H1 (cell line): ENCODE data around the gene BCAS1.

ENCODE experiments used
- CEBPB ChIP-seq: IDR thresholded peaks from 2 replicates; pipeline ENCODE4 v1.6.1; 2012; ENCODE audit warnings: low read depth, low read length
- NRF1 ChIP-seq: IDR thresholded peaks from 2 replicates; pipeline ENCODE4 v1.6.1; 2011; ENCODE audit warnings: mild to moderate bottlenecking, low read depth, low read length, improper control_type of control experiment
- PHF8 ChIP-seq: fragments of 200-600 bp; sonication (generic); conservative IDR thresholded peaks from 2 replicates; pipeline ENCODE4 v1.7.1; 2012; ENCODE audit warnings: low read depth, mild to moderate bottlenecking, inconsistent platforms, low read length, moderate library complexity
- POLR2A ChIP-seq, 2 experiments: IDR thresholded peaks; 1 replicate in 1 of 2; 2 replicates in 1 of 2; pipeline ENCODE4 v1.6.1; 2011; ENCODE audit warnings: low read depth in 2 of 2, low read length in 2 of 2, mild to moderate bottlenecking in 2 of 2; ENCODE audit errors: control extremely low read depth in 1 of 2
- POLR2AphosphoS5 ChIP-seq: IDR thresholded peaks from 2 replicates; pipeline ENCODE4 v1.6.1; 2011; ENCODE audit warnings: low read depth, low read length
- RNF2 ChIP-seq: fragments of 200-900, 300-1000 bp; sonication (generic); IDR thresholded peaks from 2 replicates; pipeline ENCODE4 v1.7.1; 2016; ENCODE audit warnings: borderline replicate concordance, low read depth, mild to moderate bottlenecking, antibody characterized with exemption, low read length; ENCODE audit not compliant: poor library complexity, severe bottlenecking; ENCODE audit errors: missing control alignments
- SIN3A ChIP-seq, 2 experiments: IDR thresholded peaks in 1 of 2; conservative IDR thresholded peaks in 1 of 2; 2 replicates each; pipeline ENCODE4 v1.6.1; 2011 to 2012; ENCODE audit warnings: low read length in 2 of 2, improper control_type of control experiment in 1 of 2, low read depth in 1 of 2, mild to moderate bottlenecking in 1 of 2
- SP4 ChIP-seq: IDR thresholded peaks from 2 replicates; pipeline ENCODE4 v1.6.1; 2012; ENCODE audit warnings: low read length, inconsistent platforms
- TAF1 ChIP-seq: IDR thresholded peaks from 2 replicates; pipeline ENCODE4 v1.6.1; 2011; ENCODE audit warnings: mild to moderate bottlenecking, low read depth, low read length
- TBP ChIP-seq: IDR thresholded peaks from 2 replicates; pipeline ENCODE4 v1.6.1; 2011; ENCODE audit warnings: low read depth, low read length, improper control_type of control experiment
- YY1 ChIP-seq: IDR thresholded peaks from 2 replicates; pipeline ENCODE4 v1.6.1; 2011; ENCODE audit warnings: low read depth, mild to moderate bottlenecking, low read length
- TF ChIP-seq, protein P1 (sequence below), 3 experiments: IDR thresholded peaks; 1 replicate in 2 of 3; 2 replicates in 1 of 3; pipeline versions ENCODE4 v1.5.1 to v1.6.1; 2011; ENCODE audit warnings: low read length in 3 of 3, mild to moderate bottlenecking in 3 of 3, inconsistent platforms in 2 of 3, low read depth in 1 of 3, moderate library complexity in 1 of 3; ENCODE audit not compliant: insufficient read depth in 1 of 3; ENCODE audit errors: control extremely low read depth in 1 of 3

DNA sequence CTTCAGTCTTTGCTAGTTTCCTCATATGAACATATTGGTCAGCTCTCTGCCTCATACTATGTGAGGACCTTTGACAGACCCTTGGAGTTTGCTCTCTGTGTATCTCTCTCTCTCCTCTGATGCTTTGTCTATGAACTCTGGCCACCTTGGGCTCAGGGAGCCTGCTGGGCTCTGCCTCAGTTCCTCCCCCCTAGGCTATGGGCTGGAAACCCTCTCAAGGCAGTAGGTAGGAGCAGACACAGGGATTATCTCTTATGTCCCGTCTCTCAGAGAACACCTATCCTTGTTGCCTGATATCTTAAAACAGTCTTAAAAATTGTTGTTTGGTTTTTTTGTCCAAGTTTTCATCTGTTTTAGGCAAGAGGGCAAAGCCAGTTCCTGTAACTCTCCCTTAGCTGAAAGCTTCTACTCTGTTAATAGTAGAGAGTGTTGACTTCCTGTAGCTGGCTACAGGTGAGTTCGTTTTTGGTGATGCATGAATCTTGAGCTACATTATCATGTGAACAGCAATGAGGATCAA is 68.3 kb downstream of the BCAS1 start:
- TF ChIP-seq PHF8 (no peak), POLR2AphosphoS5 (no peak), NRF1 (no peak), TBP (no peak), POLR2A (IDR thresholded peaks at IDR 0.05; ENCODE audit: control extremely low read depth in 1 of 2, low read depth in 2 of 2, low read length in 2 of 2) (no peak), YY1 (no peak), RNF2 (no peak), TAF1 (no peak), SP4 (no peak), CEBPB (no peak), SIN3A (conservative IDR thresholded peaks at IDR 0.05 in 1 of 2, IDR thresholded peaks at IDR 0.05 in 1 of 2; ENCODE audit: low read depth in 1 of 2, low read length in 2 of 2) (no peak)
- TF ChIP-seq, protein P1, sequence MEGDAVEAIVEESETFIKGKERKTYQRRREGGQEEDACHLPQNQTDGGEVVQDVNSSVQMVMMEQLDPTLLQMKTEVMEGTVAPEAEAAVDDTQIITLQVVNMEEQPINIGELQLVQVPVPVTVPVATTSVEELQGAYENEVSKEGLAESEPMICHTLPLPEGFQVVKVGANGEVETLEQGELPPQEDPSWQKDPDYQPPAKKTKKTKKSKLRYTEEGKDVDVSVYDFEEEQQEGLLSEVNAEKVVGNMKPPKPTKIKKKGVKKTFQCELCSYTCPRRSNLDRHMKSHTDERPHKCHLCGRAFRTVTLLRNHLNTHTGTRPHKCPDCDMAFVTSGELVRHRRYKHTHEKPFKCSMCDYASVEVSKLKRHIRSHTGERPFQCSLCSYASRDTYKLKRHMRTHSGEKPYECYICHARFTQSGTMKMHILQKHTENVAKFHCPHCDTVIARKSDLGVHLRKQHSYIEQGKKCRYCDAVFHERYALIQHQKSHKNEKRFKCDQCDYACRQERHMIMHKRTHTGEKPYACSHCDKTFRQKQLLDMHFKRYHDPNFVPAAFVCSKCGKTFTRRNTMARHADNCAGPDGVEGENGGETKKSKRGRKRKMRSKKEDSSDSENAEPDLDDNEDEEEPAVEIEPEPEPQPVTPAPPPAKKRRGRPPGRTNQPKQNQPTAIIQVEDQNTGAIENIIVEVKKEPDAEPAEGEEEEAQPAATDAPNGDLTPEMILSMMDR (IDR thresholded peaks at IDR 0.05; ENCODE audit: control extremely low read depth in 1 of 3, insufficient read depth in 1 of 3, low read depth in 1 of 3, low read length in 3 of 3) = no peak
